ENCODE results near the gene RBM5.

Gene RBM5

GRCh38 chr3:50044976-50045375 is 43.7 kb upstream of the RBM5 start:
- CTCF ChIA-PET, result no interaction called here

More at GRCh38 chr3:50044976-50045375, 43.7 kb upstream of the RBM5 start:
- no peak overlapping the region for H3K4me3 ChIP-seq (ENCODE audit: low read depth, low read length)
- TF ChIP-seq HOXD13 (CRISPR knock-in tag; IDR thresholded peaks at IDR 0.05; ENCODE audit: borderline replicate concordance) (no peak), ZNF18 (tag by site-specific recombination; IDR thresholded peaks at IDR 0.05) (no peak), REPIN1 (tag by site-specific recombination; IDR thresholded peaks at IDR 0.05; ENCODE audit: low read depth) (no peak), ZNF10 (tag by site-specific recombination; IDR thresholded peaks at IDR 0.05) (no peak), KLF10 (tag by site-specific recombination; IDR thresholded peaks at IDR 0.05) (no peak), PBX3 (CRISPR knock-in tag; IDR thresholded peaks at IDR 0.05) (no peak), ZNF473 (tag by site-specific recombination; IDR thresholded peaks at IDR 0.05) (no peak), SALL2 (tag by site-specific recombination; IDR thresholded peaks at IDR 0.05; ENCODE audit: borderline replicate concordance) (no peak), PRDM2 (tag by site-specific recombination; IDR thresholded peaks at IDR 0.05; ENCODE audit: borderline replicate concordance) (no peak), SP7 (tag by site-specific recombination; IDR thresholded peaks at IDR 0.05) (no peak), ZNF112 (tag by site-specific recombination; IDR thresholded peaks at IDR 0.05) (no peak), IKZF3 (tag by site-specific recombination; IDR thresholded peaks at IDR 0.05) (no peak), ZNF645 (tag by site-specific recombination; IDR thresholded peaks at IDR 0.05) (no peak), SP3 (tag by site-specific recombination; IDR thresholded peaks at IDR 0.05) (no peak), FEZF1 (tag by site-specific recombination; IDR thresholded peaks at IDR 0.05) (no peak), ZNF704 (tag by site-specific recombination; IDR thresholded peaks at IDR 0.05) (no peak), ZNF768 (tag by site-specific recombination; IDR thresholded peaks at IDR 0.05) (no peak), ZNF391 (tag by site-specific recombination; IDR thresholded peaks at IDR 0.05; ENCODE audit: borderline replicate concordance, low read depth) (no peak)
- H3K36me3 ChIP-seq (ENCODE audit: control insufficient read depth in 2 of 2, insufficient read depth in 1 of 2, low read length in 2 of 2), result peaks cover 4 to 30% of the 10 kb centered on the region in 2 experiments; a peak in 2 of 3 replicates
- no peaks in the 10 kb centered on the region for H3K9me3 ChIP-seq (ENCODE audit: control insufficient read depth, insufficient read depth, low read depth, low read length)
- no peak overlapping the region for H3K27ac ChIP-seq (ENCODE audit: extremely low read depth, low read depth, low read length)
- POLR2A ChIA-PET, result no interaction called here
- no peaks in the 10 kb centered on the region for H3K4me1 ChIP-seq (ENCODE audit: control insufficient read depth, insufficient read depth, low read length)

All from HEK293 (cell line).